ENCODE results near the gene KCTD1. TPM values are rescaled to one million over a fixed set of nuclear protein-coding genes. Genes with fewer than 3 reads are reported as not detected.

Gene KCTD1
- total and polyA plus RNA-seq, 9 donors, result 10.7 to 31.1 (median 22.5) TPM

GRCh38 chr18:26465431-26465830, 82.9 kb downstream of the KCTD1 start:
- Histone ChIP-seq H3K27me3 (no peaks in the 10 kb centered on the region), H3K9me3 (no peaks in the 10 kb centered on the region), H3K4me3 (no peak overlapping the region), H3K27ac (no peak overlapping the region), H3K4me1 (ENCODE audit: insufficient read depth) (no peaks in the 10 kb centered on the region), H3K36me3 (no peaks in the 10 kb centered on the region)
- no peak for DNase-seq
- WGBS, 3 donors, result 95 to 97% (median 96%) methylated on average over 12 of the region's 12 CpGs
- no peak for TF ChIP-seq EP300 (IDR thresholded peaks at IDR 0.05)
- no peak for TF ChIP-seq POLR2A (IDR thresholded peaks at IDR 0.05)
- TF ChIP-seq, protein P1, sequence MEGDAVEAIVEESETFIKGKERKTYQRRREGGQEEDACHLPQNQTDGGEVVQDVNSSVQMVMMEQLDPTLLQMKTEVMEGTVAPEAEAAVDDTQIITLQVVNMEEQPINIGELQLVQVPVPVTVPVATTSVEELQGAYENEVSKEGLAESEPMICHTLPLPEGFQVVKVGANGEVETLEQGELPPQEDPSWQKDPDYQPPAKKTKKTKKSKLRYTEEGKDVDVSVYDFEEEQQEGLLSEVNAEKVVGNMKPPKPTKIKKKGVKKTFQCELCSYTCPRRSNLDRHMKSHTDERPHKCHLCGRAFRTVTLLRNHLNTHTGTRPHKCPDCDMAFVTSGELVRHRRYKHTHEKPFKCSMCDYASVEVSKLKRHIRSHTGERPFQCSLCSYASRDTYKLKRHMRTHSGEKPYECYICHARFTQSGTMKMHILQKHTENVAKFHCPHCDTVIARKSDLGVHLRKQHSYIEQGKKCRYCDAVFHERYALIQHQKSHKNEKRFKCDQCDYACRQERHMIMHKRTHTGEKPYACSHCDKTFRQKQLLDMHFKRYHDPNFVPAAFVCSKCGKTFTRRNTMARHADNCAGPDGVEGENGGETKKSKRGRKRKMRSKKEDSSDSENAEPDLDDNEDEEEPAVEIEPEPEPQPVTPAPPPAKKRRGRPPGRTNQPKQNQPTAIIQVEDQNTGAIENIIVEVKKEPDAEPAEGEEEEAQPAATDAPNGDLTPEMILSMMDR (IDR thresholded peaks at IDR 0.05), result no peak
- intact Hi-C loops (cut with DNase I), result loop anchor here in 1 of 4 donors (10.0 kb wide), 1 partner anchor 89 kb away; no protein-coding TSS in a partner anchor

GRCh38 chr18:26464128-26465011, 84.0 kb downstream of the KCTD1 start:
- Histone ChIP-seq H3K9me3 (no peaks in the 10 kb centered on the region), H3K4me1 (ENCODE audit: insufficient read depth) (no peaks in the 10 kb centered on the region), H3K27me3 (no peaks in the 10 kb centered on the region), H3K36me3 (no peaks in the 10 kb centered on the region), H3K27ac (no peak overlapping the region), H3K4me3 (no peak overlapping the region)
- no peak for DNase-seq
- TF ChIP-seq POLR2A (IDR thresholded peaks at IDR 0.05) (no peak), EP300 (IDR thresholded peaks at IDR 0.05) (no peak)
- TF ChIP-seq, protein P1 (IDR thresholded peaks at IDR 0.05), result no peak
- intact Hi-C loops (cut with DNase I), result loop anchor here in 2 of 4 donors (5.0 to 10.0 kb wide), 2 partner anchors 90 to 128 kb away; no protein-coding TSS in a partner anchor
- WGBS, 3 donors, result 86 to 92% (median 89%) methylated on average over 11 of the region's 11 CpGs

DNA sequence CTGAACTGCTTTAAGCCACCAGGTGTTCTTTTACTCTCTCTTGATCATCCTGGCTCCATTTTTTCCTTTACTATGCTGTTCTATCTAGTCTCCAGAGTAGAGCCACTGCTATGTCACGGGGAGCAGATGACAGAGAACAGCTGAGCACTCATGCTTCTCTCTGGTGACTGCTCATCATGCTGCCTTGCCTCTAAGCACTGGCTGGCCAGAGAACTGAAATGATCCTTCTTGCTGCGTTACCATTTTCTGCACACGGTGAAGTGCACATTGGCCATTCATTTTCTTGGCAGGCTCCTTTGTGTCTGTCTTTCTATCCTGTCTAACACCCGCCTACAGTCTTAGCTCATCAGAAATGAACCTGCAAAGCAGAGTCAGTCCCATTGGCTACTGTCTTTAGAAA, 86.0 kb downstream of the KCTD1 start:
- intact Hi-C loops (cut with DNase I), result loop anchor here in 2 of 4 donors (5.0 to 10.0 kb wide), 2 partner anchors 92 to 130 kb away; no protein-coding TSS in a partner anchor
- no peaks in the 10 kb centered on the region for H3K4me1 ChIP-seq (ENCODE audit: insufficient read depth)
- no peaks in the 10 kb centered on the region for H3K27me3 ChIP-seq
- no peak overlapping the region for H3K27ac ChIP-seq
- H3K36me3 ChIP-seq, result no peaks in the 10 kb centered on the region
- no peak overlapping the region for H3K4me3 ChIP-seq
- WGBS, 3 donors, result 96 to 99% (median 97%) methylated on average over 4 of the region's 4 CpGs
- TF ChIP-seq POLR2A (IDR thresholded peaks at IDR 0.05) (no peak), EP300 (IDR thresholded peaks at IDR 0.05) (no peak)
- TF ChIP-seq, protein P1 (IDR thresholded peaks at IDR 0.05), result no peak
- DNase-seq, result no peak
- no peaks in the 10 kb centered on the region for H3K9me3 ChIP-seq

DNA sequence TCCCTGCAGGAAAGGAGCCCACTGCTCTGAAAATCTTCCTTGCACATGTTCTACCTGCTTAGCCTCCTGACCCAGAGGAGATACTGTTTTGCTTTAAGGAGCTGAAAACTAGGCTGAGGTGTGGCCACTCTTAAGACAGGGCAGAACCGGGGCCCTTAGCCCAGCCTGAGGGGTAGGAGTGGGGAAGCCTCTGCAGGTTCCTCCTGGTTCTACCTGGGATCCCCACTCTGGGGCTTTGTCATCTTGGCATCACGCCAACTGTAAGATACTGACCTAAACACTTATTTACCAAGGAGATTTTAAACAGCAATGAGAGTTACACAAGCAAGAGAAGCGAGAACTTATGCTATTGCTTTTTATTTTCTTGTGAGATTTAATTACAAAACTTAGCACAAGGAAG, 86.9 kb downstream of the KCTD1 start:
- Histone ChIP-seq H3K36me3 (no peaks in the 10 kb centered on the region), H3K9me3 (no peaks in the 10 kb centered on the region), H3K4me1 (ENCODE audit: insufficient read depth) (no peaks in the 10 kb centered on the region), H3K27ac (no peak overlapping the region), H3K4me3 (no peak overlapping the region), H3K27me3 (no peaks in the 10 kb centered on the region)
- WGBS, 3 donors, result 60 to 71% (median 66%) methylated on average over 3 of the region's 3 CpGs
- DNase-seq, result no peak
- TF ChIP-seq POLR2A (IDR thresholded peaks at IDR 0.05) (no peak), EP300 (IDR thresholded peaks at IDR 0.05) (no peak)
- TF ChIP-seq, protein P1 (IDR thresholded peaks at IDR 0.05), result no peak
- intact Hi-C loops (cut with DNase I), result loop anchor here in 2 of 4 donors (5.0 to 10.0 kb wide), 2 partner anchors 93 to 131 kb away; no protein-coding TSS in a partner anchor

All from ovary (tissue), 9 donors.